ACC112 (cell line): ENCODE data around the gene TESMIN.

Source experiments
- H2AFZ ChIP-seq: fragments of 200-600 bp; sonication (generic); one replicate; pipeline ENCODE4 v1.6.0; 2017; ENCODE audit warnings: antibody characterized with exemption, low read length; ENCODE audit not compliant: unreplicated experiment
- H3K27ac ChIP-seq: fragments of 200-600 bp; sonication (generic); 2 replicates; pipeline ENCODE4 v1.5.1; 2014; ENCODE audit warnings: low read depth, mild to moderate bottlenecking, antibody characterized with exemption, low read length, moderate library complexity
- H3K27me3 ChIP-seq: fragments of 200-600 bp; sonication (generic); 2 replicates; pipeline ENCODE4 v1.6.1; 2014; ENCODE audit warnings: mild to moderate bottlenecking, antibody characterized with exemption, low read length, moderate library complexity, mixed read lengths; ENCODE audit not compliant: insufficient read depth
- H3K36me3 ChIP-seq: fragments of 200-600 bp; sonication (generic); 2 replicates; pipeline ENCODE4 v1.6.1; 2016; ENCODE audit warnings: mild to moderate bottlenecking, antibody characterized with exemption, low read length, moderate library complexity, mixed read lengths; ENCODE audit not compliant: insufficient read depth
- H3K4me1 ChIP-seq: fragments of 200-600 bp; sonication (generic); one replicate; pipeline ENCODE4 v1.6.1; 2016; ENCODE audit warnings: low read length, mixed read lengths; ENCODE audit not compliant: insufficient read depth, unreplicated experiment, control insufficient read depth
- H3K4me3 ChIP-seq: fragments of 200-600 bp; sonication (generic); 2 replicates; pipeline ENCODE4 v1.5.1; 2014; ENCODE audit warnings: mild to moderate bottlenecking, low read depth, low read length
- H3K79me2 ChIP-seq: fragments of 200-600 bp; sonication (generic); one replicate; pipeline ENCODE4 v1.6.0; 2016; ENCODE audit warnings: low read length; ENCODE audit not compliant: control insufficient read depth, unreplicated experiment, insufficient read depth

The TESMIN gene

GRCh38 chr11:68751331-68751856 lies at the start of gene TESMIN:
Gene TESMIN, minus strand, starts transcription at chr11:68751520. Its CDS starts 860 bp downstream, at chr11:68750660.
- H3K4me3 ChIP-seq, result peak within 1 kb of the TSS; percentile 63; the same call in 1 of the 2 replicates
- no peaks in the 10 kb centered on the region for H3K79me2 ChIP-seq
- H3K27ac ChIP-seq, result no peak within 1 kb of the TSS
- H2AFZ ChIP-seq, result no peak within 1 kb of the TSS
- peaks cover 23% of the 10 kb centered on the region for H3K27me3 ChIP-seq
- H3K4me1 ChIP-seq, result no peaks in the 10 kb centered on the region
- peaks cover 4% of the 10 kb centered on the region; the same call in 1 of the 2 replicates for H3K36me3 ChIP-seq

- H2AFZ ChIP-seq, result no peak overlapping the region
These were observed 47.0 kb upstream of the TESMIN start for GRCh38 chr11:68798221-68798813.

GRCh38 chr11:68796801-68797200 lies 45.5 kb upstream of the TESMIN start:
- Histone ChIP-seq H2AFZ (no peak overlapping the region), H3K79me2 (no peaks in the 10 kb centered on the region), H3K4me1 (no peaks in the 10 kb centered on the region), H3K27me3 (no peaks in the 10 kb centered on the region), H3K27ac (no peak overlapping the region), H3K4me3 (no peak overlapping the region), H3K36me3 (peaks cover 6% of the 10 kb centered on the region)

More at GRCh38 chr11:68798221-68798813, 47.0 kb upstream of the TESMIN start:
- Histone ChIP-seq H3K4me1 (no peaks in the 10 kb centered on the region), H3K27me3 (no peaks in the 10 kb centered on the region), H3K79me2 (no peaks in the 10 kb centered on the region), H3K36me3 (peaks cover 6% of the 10 kb centered on the region), H3K27ac (no peak overlapping the region), H3K4me3 (no peak overlapping the region)

- H3K36me3 ChIP-seq, result peaks cover 9% of the 10 kb centered on the region
- no peak overlapping the region for H2AFZ ChIP-seq
- no peak overlapping the region for H3K4me3 ChIP-seq
- no peaks in the 10 kb centered on the region for H3K4me1 ChIP-seq
- no peaks in the 10 kb centered on the region for H3K79me2 ChIP-seq
- no peak overlapping the region for H3K27ac ChIP-seq
- H3K27me3 ChIP-seq, result no peaks in the 10 kb centered on the region
These were observed 41.2 kb upstream of the TESMIN start for GRCh38 chr11:68792400-68792966.

GRCh38 chr11:68784653-68785052 lies 33.3 kb upstream of the TESMIN start:
- Histone ChIP-seq H3K27ac (no peak overlapping the region), H3K27me3 (no peaks in the 10 kb centered on the region)

GRCh38 chr11:68783216-68783821 lies 32.0 kb upstream of the TESMIN start:
- H3K27me3 ChIP-seq, result no peaks in the 10 kb centered on the region
- no peaks in the 10 kb centered on the region for H3K4me1 ChIP-seq
- no peak overlapping the region for H3K4me3 ChIP-seq
- no peak overlapping the region for H3K27ac ChIP-seq
- peaks cover 20% of the 10 kb centered on the region; the same call in 1 of the 2 replicates for H3K36me3 ChIP-seq
- no peak overlapping the region for H2AFZ ChIP-seq
- no peaks in the 10 kb centered on the region for H3K79me2 ChIP-seq

More at GRCh38 chr11:68784653-68785052, 33.3 kb upstream of the TESMIN start:
- Histone ChIP-seq H2AFZ (no peak overlapping the region), H3K4me3 (no peak overlapping the region), H3K36me3 (peaks cover 19% of the 10 kb centered on the region; the same call in 1 of the 2 replicates), H3K79me2 (no peaks in the 10 kb centered on the region), H3K4me1 (no peaks in the 10 kb centered on the region)

- Histone ChIP-seq H2AFZ (no peak overlapping the region), H3K79me2 (no peaks in the 10 kb centered on the region), H3K36me3 (peaks cover 20% of the 10 kb centered on the region; the same call in 1 of the 2 replicates), H3K27me3 (no peaks in the 10 kb centered on the region), H3K27ac (no peak overlapping the region), H3K4me3 (no peak overlapping the region), H3K4me1 (no peaks in the 10 kb centered on the region)
These were observed 31.4 kb upstream of the TESMIN start for GRCh38 chr11:68782711-68783110.

GRCh38 chr11:68780829-68781228 lies 29.5 kb upstream of the TESMIN start:
- Histone ChIP-seq H3K4me3 (no peak overlapping the region), H2AFZ (no peak overlapping the region), H3K27me3 (no peaks in the 10 kb centered on the region), H3K27ac (no peak overlapping the region), H3K4me1 (no peaks in the 10 kb centered on the region), H3K36me3 (peaks cover 25% of the 10 kb centered on the region; the same call in 1 of the 2 replicates), H3K79me2 (no peaks in the 10 kb centered on the region)

- no peaks in the 10 kb centered on the region for H3K4me1 ChIP-seq
- H3K79me2 ChIP-seq, result no peaks in the 10 kb centered on the region
- H3K27me3 ChIP-seq, result no peaks in the 10 kb centered on the region
- no peak overlapping the region for H2AFZ ChIP-seq
- peaks cover 40% of the 10 kb centered on the region for H3K36me3 ChIP-seq
- no peak overlapping the region for H3K27ac ChIP-seq
- no peak overlapping the region for H3K4me3 ChIP-seq
These were observed 26.9 kb upstream of the TESMIN start for GRCh38 chr11:68778205-68778604.

- H3K36me3 ChIP-seq, result peaks cover 32% of the 10 kb centered on the region
These were observed 25.3 kb upstream of the TESMIN start for GRCh38 chr11:68776442-68777235.

More at GRCh38 chr11:68776442-68777235, 25.3 kb upstream of the TESMIN start:
- Histone ChIP-seq H3K27me3 (no peaks in the 10 kb centered on the region), H3K4me1 (no peaks in the 10 kb centered on the region), H3K4me3 (no peak overlapping the region), H2AFZ (no peak overlapping the region), H3K79me2 (no peaks in the 10 kb centered on the region), H3K27ac (no peak overlapping the region)
